Measurements from ENCODE around the gene ADM5. TPM values are rescaled to one million over a fixed set of nuclear protein-coding genes. Genes with fewer than 3 reads are reported as not detected.

The ADM5 gene
- total and polyA plus RNA-seq, 10 of the 15 experiments (the other 5 are each of a cell fraction or from before 2014, with no cell fraction given) = 0.05 to 6.0 (median 1.2) TPM; not detected in 1

- no peak overlapping the region for H2AFZ ChIP-seq (ENCODE audit: control insufficient read depth, low read depth, low read length)
- ChIA-PET CTCF (interaction anchor here (1.1 kb wide), 1 partner anchor 10 kb away, joined by 4 read pairs; no protein-coding TSS in a partner anchor), POLR2A (interaction anchor here (1.2 kb wide), 1 partner anchor 14 kb away, joined by 5 read pairs; the partner anchor contains the start of gene PRMT1), SMC1A (ENCODE audit: uncharacterized antibody, unreplicated experiment) (interaction anchor here (2.0 kb wide), 1 partner anchor 18 kb away, joined by 4 read pairs; no protein-coding TSS in a partner anchor), RAD21 (ENCODE audit: unreplicated experiment) (no interaction called here)
- DNase-seq (ENCODE audit: low read depth, low spot score) (no peak), FAIRE-seq (no peak), ATAC-seq (no peak)
- H3K36me3 ChIP-seq (ENCODE audit: control insufficient read depth in 2 of 2, insufficient read depth in 2 of 2, low read length in 1 of 2) = peaks cover 12 to 35% of the 10 kb centered on the region in 2 experiments
- peaks cover 4% of the 10 kb centered on the region for H4K20me1 ChIP-seq (ENCODE audit: control insufficient read depth, insufficient read depth)
- H3K4me3 ChIP-seq = no peak overlapping the region
- H3K9me3 ChIP-seq (replicated peaks; ENCODE audit: control insufficient read depth, insufficient read depth, low read length) = no peaks in the 10 kb centered on the region
- no peak overlapping the region for H3K27ac ChIP-seq (ENCODE audit: control insufficient read depth, insufficient read depth)
- BruUV-seq (replicated peaks) = no TSS peak
- H3K79me2 ChIP-seq (ENCODE audit: control insufficient read depth, insufficient read depth, low read length) = peaks cover 36% of the 10 kb centered on the region
- intact Hi-C loops (cut with micrococcal nuclease; ENCODE audit: unreplicated experiment) = no loop called here
- peaks cover 14% of the 10 kb centered on the region for H3K4me1 ChIP-seq (ENCODE audit: control insufficient read depth, insufficient read depth, low read length)
- no peak overlapping the region for H3K4me2 ChIP-seq (ENCODE audit: control insufficient read depth, insufficient read depth)
- no peaks in the 10 kb centered on the region for H3K27me3 ChIP-seq (replicated peaks in 1 of 2; ENCODE audit: control insufficient read depth in 2 of 2, insufficient read depth in 2 of 2, low read length in 1 of 2)
- 97% methylated on average over 16 of the region's 16 CpGs for WGBS (ENCODE audit: insufficient coverage, insufficient replicate concordance, low lambda C conversion rate, missing lambda C conversion rate)
- in situ Hi-C loops (cut with MboI) = no loop called here
- H3K9ac ChIP-seq (ENCODE audit: control insufficient read depth, insufficient read depth, low read length) = no peak overlapping the region
- TF ChIP-seq POLR2A (IDR thresholded peaks at IDR 0.05; ENCODE audit: low read depth, low read length) (peak; percentile 30; the same call in 1 of the 2 replicates), ESRRA (IDR thresholded peaks at IDR 0.05; ENCODE audit: low read length) (no peak)
Measured at GRCh38 chr19:49662011-49662410, 27.4 kb upstream of the ADM5 start.

- Histone ChIP-seq H3K27ac (ENCODE audit: control insufficient read depth, insufficient read depth) (no peak overlapping the region), H3K79me2 (ENCODE audit: control insufficient read depth, insufficient read depth, low read length) (peaks cover 36% of the 10 kb centered on the region), H3K36me3 (ENCODE audit: control insufficient read depth in 2 of 2, insufficient read depth in 2 of 2, low read length in 1 of 2) (peaks cover 12 to 28% of the 10 kb centered on the region in 2 experiments), H3K4me1 (ENCODE audit: control insufficient read depth, insufficient read depth, low read length) (peaks cover 14% of the 10 kb centered on the region), H3K27me3 (replicated peaks in 1 of 2; ENCODE audit: control insufficient read depth in 2 of 2, insufficient read depth in 2 of 2, low read length in 1 of 2) (no peaks in the 10 kb centered on the region), H4K20me1 (ENCODE audit: control insufficient read depth, insufficient read depth) (peaks cover 4% of the 10 kb centered on the region), H3K9ac (ENCODE audit: control insufficient read depth, insufficient read depth, low read length) (no peak overlapping the region; the same call in 1 of the 2 replicates), H3K9me3 (replicated peaks; ENCODE audit: control insufficient read depth, insufficient read depth, low read length) (no peaks in the 10 kb centered on the region), H3K4me2 (ENCODE audit: control insufficient read depth, insufficient read depth) (peak overlapping the region; percentile 57), H2AFZ (ENCODE audit: control insufficient read depth, low read depth, low read length) (no peak overlapping the region), H3K4me3 (peak overlapping the region; percentile 99)
- no TSS peak for BruUV-seq (replicated peaks)
- no peak for DNase-seq (ENCODE audit: low read depth, low spot score)
- in situ Hi-C loops (cut with MboI) (no loop called here), intact Hi-C loops (cut with micrococcal nuclease; ENCODE audit: unreplicated experiment) (no loop called here)
- 89% methylated on average over 11 of the region's 12 CpGs for WGBS (ENCODE audit: insufficient coverage, insufficient replicate concordance, low lambda C conversion rate, missing lambda C conversion rate)
- RAD21 ChIA-PET (ENCODE audit: unreplicated experiment) = interaction anchor here (1.6 to 3.4 kb wide), 4 partner anchors 12 to 23 kb away, joined by 5 to 34 read pairs (median 10); partner anchors contain the start of genes PRMT1 and RRAS
- no peak for FAIRE-seq
- ATAC-seq = no peak
- POLR2A ChIA-PET = interaction anchor here (1.2 to 6.0 kb wide), 4 partner anchors 13 to 155 kb away, joined by 3 to 126 read pairs (median 41); partner anchors contain the start of genes MED25, PRMT1, PRR12 and RRAS
- CTCF ChIA-PET = interaction anchor here (0.9 to 5.5 kb wide), 4 partner anchors 13 to 23 kb away, joined by 3 to 80 read pairs (median 8); partner anchors contain the start of genes PRMT1 and RRAS
- SMC1A ChIA-PET (ENCODE audit: uncharacterized antibody, unreplicated experiment) = interaction anchor here (0.6 to 2.0 kb wide), 3 partner anchors 12 to 33 kb away, joined by 3 to 8 read pairs (median 4); no protein-coding TSS in a partner anchor
- TF ChIP-seq RBBP5 (conservative IDR thresholded peaks at IDR 0.05) = no peak
- TF ChIP-seq, protein P1, sequence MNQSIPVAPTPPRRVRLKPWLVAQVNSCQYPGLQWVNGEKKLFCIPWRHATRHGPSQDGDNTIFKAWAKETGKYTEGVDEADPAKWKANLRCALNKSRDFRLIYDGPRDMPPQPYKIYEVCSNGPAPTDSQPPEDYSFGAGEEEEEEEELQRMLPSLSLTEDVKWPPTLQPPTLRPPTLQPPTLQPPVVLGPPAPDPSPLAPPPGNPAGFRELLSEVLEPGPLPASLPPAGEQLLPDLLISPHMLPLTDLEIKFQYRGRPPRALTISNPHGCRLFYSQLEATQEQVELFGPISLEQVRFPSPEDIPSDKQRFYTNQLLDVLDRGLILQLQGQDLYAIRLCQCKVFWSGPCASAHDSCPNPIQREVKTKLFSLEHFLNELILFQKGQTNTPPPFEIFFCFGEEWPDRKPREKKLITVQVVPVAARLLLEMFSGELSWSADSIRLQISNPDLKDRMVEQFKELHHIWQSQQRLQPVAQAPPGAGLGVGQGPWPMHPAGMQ (IDR thresholded peaks at IDR 0.05; ENCODE audit: borderline replicate concordance) = no peak
- TF ChIP-seq TCF12 (IDR thresholded peaks at IDR 0.05; ENCODE audit: low read depth, low read length) = no peak
- TF ChIP-seq SMAD5 (IDR thresholded peaks at IDR 0.05; ENCODE audit: low read depth) = no peak
- no peak for TF ChIP-seq NBN (IDR thresholded peaks at IDR 0.05)
- TF ChIP-seq RAD51 (IDR thresholded peaks at IDR 0.05) = no peak
- no peak for TF ChIP-seq HCFC1 (IDR thresholded peaks at IDR 0.05; ENCODE audit: low read length)
- TF ChIP-seq SREBF2 (IDR thresholded peaks at IDR 0.05; ENCODE audit: low read length) = no peak
- TF ChIP-seq SUPT20H (IDR thresholded peaks at IDR 0.05; ENCODE audit: borderline replicate concordance, control insufficient read depth, low read depth, low read length) = no peak
- TF ChIP-seq, protein P2, sequence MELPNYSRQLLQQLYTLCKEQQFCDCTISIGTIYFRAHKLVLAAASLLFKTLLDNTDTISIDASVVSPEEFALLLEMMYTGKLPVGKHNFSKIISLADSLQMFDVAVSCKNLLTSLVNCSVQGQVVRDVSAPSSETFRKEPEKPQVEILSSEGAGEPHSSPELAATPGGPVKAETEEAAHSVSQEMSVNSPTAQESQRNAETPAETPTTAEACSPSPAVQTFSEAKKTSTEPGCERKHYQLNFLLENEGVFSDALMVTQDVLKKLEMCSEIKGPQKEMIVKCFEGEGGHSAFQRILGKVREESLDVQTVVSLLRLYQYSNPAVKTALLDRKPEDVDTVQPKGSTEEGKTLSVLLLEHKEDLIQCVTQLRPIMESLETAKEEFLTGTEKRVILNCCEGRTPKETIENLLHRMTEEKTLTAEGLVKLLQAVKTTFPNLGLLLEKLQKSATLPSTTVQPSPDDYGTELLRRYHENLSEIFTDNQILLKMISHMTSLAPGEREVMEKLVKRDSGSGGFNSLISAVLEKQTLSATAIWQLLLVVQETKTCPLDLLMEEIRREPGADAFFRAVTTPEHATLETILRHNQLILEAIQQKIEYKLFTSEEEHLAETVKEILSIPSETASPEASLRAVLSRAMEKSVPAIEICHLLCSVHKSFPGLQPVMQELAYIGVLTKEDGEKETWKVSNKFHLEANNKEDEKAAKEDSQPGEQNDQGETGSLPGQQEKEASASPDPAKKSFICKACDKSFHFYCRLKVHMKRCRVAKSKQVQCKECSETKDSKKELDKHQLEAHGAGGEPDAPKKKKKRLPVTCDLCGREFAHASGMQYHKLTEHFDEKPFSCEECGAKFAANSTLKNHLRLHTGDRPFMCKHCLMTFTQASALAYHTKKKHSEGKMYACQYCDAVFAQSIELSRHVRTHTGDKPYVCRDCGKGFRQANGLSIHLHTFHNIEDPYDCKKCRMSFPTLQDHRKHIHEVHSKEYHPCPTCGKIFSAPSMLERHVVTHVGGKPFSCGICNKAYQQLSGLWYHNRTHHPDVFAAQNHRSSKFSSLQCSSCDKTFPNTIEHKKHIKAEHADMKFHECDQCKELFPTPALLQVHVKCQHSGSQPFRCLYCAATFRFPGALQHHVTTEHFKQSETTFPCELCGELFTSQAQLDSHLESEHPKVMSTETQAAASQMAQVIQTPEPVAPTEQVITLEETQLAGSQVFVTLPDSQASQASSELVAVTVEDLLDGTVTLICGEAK (IDR thresholded peaks at IDR 0.05; ENCODE audit: borderline replicate concordance) = no peak
- TF ChIP-seq IKZF1 (conservative IDR thresholded peaks at IDR 0.05) = no peak
- TF ChIP-seq RB1 (IDR thresholded peaks at IDR 0.05; ENCODE audit: borderline replicate concordance) = no peak
Measured at GRCh38 chr19:49663224-49663623, 26.2 kb upstream of the ADM5 start.
